Measurements from ENCODE around the gene MARCHF5. TPM values are rescaled to one million over a fixed set of nuclear protein-coding genes. Genes with fewer than 3 reads are reported as not detected.
"Not testable (repeated sequence)": the region's sequence is repeated elsewhere in the genome, so short reads cannot be mapped to it uniquely, and the experiment has no call there.

The MARCHF5 gene
- total RNA-seq, 4 donors from 2014 or later = 9.1 to 22.1 (median 18.6) TPM

DNA sequence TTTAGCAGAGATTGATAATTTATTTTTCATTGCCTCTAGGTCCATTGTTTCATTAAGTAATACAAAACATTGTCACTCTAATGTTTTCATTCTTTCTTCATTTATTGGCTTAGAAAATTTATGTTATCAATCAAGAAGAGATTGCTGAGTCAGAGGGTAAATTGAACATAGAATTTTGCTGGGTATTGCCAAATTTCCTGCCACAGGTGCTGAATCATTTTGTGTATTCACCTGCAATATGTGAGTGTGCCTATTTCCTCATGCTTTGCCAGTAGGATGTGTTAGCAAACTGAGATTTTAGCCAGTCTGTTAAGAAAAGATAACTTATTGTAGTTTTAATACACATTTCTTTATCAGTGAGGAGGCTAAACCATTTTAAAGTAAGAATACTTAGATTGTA is 38.0 kb downstream of the MARCHF5 start:
- DNase-seq = no peak
- no peak for TF ChIP-seq CTCF (IDR thresholded peaks at IDR 0.05)
- TF ChIP-seq POLR2A (IDR thresholded peaks at IDR 0.05) = no peak
- no peaks in the 10 kb centered on the region for H3K36me3 ChIP-seq

DNA sequence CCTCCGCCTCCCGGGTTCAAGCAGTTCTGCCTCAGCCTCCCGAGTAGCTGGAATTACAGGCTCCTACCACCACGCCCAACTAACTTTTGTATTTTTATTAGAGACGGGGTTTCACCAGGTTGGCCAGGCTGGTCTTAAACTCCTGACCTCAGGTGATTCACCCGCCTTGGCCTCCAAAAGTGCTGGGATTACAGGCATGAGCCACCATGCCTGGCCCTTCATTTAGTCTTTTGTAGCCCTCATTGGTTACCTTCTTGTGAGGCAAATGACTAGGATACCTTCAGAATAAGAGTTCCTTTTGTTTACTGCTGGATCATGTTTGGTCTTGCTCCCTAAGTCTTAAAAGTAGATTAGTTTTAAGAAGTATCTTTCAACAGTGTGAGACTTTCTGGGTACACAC is 39.0 kb downstream of the MARCHF5 start:
- DNase-seq, H3K36me3 ChIP-seq, H3K27me3 ChIP-seq, H3K27ac ChIP-seq, H3K9me3 ChIP-seq, H3K4me3 ChIP-seq: not testable (repeated sequence)
- peaks cover 0 to 19% (median 2%) of the 10 kb centered on the region in 4 donors for H3K4me1 ChIP-seq

More for the DNA sequence above, 38.0 kb downstream of the MARCHF5 start:
- Histone ChIP-seq H3K27ac (no peak overlapping the region), H3K27me3 (no peaks in the 10 kb centered on the region), H3K4me3 (no peak overlapping the region), H3K9me3 (no peaks in the 10 kb centered on the region), H3K4me1 (peaks cover 0 to 19% (median 2%) of the 10 kb centered on the region in 4 donors)

GRCh38 chr10:92342796-92343195 is 51.8 kb downstream of the MARCHF5 start:
- Histone ChIP-seq H3K27me3 (no peaks in the 10 kb centered on the region), H3K27ac (no peak overlapping the region), H3K9me3 (no peaks in the 10 kb centered on the region), H3K4me3 (no peak overlapping the region), H3K36me3 (peaks cover 0 to 24% (median 0%) of the 10 kb centered on the region in 3 donors), H3K4me1 (no peaks in the 10 kb centered on the region)
- TF ChIP-seq POLR2A (IDR thresholded peaks at IDR 0.05) = no peak
- no peak for DNase-seq

DNA sequence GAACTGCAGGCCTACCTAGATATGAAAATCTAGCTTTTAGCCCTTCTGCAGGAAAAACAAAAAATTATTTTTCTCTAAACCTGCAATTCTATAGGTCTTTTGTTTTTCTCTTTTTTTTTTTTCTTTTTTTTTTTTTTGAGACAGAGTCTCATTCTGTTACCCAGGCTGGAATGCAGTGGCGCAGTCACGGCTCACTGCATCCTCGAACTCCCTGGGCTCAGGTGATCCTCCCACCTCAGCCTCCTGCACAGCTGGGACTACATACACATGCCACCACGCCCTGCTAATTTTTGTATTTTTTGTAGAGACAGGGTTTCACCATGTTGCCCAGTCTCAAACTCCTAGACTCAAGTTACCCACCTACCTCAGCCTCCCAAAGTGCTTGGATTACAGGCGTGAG is 54.6 kb downstream of the MARCHF5 start:
- DNase-seq, H3K27me3 ChIP-seq, H3K4me1 ChIP-seq, H3K4me3 ChIP-seq, H3K9me3 ChIP-seq, H3K27ac ChIP-seq: not testable (repeated sequence)
- peaks cover 0 to 50% (median 0%) of the 10 kb centered on the region in 3 donors for H3K36me3 ChIP-seq

DNA sequence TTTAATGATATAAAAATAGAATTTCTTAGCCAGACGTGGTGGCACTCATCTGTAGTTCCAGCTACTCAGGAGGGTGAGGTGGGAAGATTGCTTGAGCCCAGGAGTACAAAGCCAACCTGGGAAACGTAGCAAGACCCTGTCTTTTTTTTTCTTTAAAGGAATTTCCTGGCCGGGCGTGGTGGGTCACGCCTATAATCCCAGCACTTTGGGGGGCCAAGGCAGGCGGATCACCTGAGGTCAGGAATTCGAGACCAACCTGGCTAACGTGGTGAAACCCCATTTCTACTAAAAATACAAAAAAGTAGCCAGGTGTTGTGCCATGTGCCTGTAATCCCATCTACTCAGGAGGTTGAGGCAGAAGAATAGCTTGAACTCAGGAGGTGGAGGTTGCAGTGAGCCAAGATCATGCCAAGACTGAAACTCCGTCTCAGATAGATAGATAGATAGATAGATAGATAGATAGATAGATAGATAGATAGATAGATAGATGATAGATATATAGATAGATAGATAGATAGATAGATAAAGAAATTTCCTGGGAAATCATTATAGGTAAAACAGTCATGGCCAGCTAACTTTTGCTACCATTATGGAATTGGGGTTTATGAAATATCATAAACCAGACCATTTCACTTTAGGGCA is 56.2 kb downstream of the MARCHF5 start:
- not testable (repeated sequence) for H3K27ac ChIP-seq, H3K4me3 ChIP-seq, DNase-seq, H3K9me3 ChIP-seq, H3K27me3 ChIP-seq, H3K4me1 ChIP-seq
- peaks cover 0 to 49% (median 0%) of the 10 kb centered on the region in 3 donors for H3K36me3 ChIP-seq

DNA sequence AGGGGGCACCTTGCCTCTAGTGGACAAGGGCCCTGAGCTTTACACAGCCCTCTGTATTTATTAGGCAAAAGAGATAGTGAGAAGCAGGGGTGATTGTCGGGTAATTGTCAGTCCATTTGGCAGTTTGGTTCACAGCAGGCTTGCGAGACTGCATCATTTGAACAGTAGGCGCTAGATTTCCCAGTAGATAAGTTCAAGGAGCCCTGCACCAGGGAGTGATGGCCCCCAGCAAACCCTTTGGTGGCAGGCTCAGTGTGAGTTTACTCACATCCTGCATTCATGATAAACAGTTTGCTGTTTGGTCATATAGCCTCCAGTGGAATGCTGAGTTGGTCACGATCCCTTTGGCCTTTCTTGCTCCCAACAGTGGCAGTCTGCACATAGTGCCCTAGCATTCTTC is 59.4 kb downstream of the MARCHF5 start:
- Histone ChIP-seq H3K36me3 (peaks cover 0 to 40% (median 0%) of the 10 kb centered on the region in 3 donors), H3K9me3 (no peaks in the 10 kb centered on the region), H3K27ac (no peak overlapping the region), H3K4me3 (no peak overlapping the region), H3K27me3 (no peaks in the 10 kb centered on the region), H3K4me1 (no peaks in the 10 kb centered on the region)
- TF ChIP-seq POLR2A (IDR thresholded peaks at IDR 0.05) (no peak), CTCF (IDR thresholded peaks at IDR 0.05) (no peak)
- no peak for DNase-seq

- TF ChIP-seq CTCF (IDR thresholded peaks at IDR 0.05) (no peak), POLR2A (IDR thresholded peaks at IDR 0.05) (no peak)
- Histone ChIP-seq H3K36me3 (peaks cover 0 to 14% (median 0%) of the 10 kb centered on the region in 3 donors), H3K9me3 (no peaks in the 10 kb centered on the region), H3K4me1 (no peaks in the 10 kb centered on the region), H3K27me3 (no peaks in the 10 kb centered on the region), H3K27ac (no peak overlapping the region), H3K4me3 (no peak overlapping the region)
- DNase-seq = no peak
These were observed 63.6 kb downstream of the MARCHF5 start for GRCh38 chr10:92354587-92354986.

DNA sequence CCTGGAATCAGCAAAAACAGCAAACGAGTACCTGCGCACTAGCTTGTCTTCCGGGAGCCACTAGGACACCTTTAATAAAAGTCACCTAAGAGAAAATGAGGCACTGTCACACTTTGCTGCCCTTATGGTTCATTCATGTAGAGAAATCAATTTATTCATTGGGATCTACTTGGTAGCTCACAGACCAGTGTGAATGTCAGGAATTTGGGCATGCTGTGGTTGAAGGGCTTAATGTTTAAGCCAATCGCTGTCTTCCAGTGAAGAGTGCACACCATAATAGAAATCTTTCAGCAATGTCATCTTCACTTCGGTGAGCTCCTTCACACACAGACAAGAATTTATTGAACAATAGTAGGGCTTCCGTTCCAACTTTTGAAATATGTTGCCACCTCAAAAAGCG is 65.1 kb downstream of the MARCHF5 start:
- Histone ChIP-seq H3K4me1 (no peaks in the 10 kb centered on the region), H3K4me3 (no peak overlapping the region), H3K27me3 (no peaks in the 10 kb centered on the region), H3K36me3 (peaks cover 0 to under 1% (median 0%) of the 10 kb centered on the region in 3 donors), H3K27ac (no peak overlapping the region), H3K9me3 (no peaks in the 10 kb centered on the region)
- DNase-seq = no peak
- TF ChIP-seq CTCF (IDR thresholded peaks at IDR 0.05) (no peak), POLR2A (IDR thresholded peaks at IDR 0.05) (no peak)
